Measurements from ENCODE around the gene LGR6.

DNA sequence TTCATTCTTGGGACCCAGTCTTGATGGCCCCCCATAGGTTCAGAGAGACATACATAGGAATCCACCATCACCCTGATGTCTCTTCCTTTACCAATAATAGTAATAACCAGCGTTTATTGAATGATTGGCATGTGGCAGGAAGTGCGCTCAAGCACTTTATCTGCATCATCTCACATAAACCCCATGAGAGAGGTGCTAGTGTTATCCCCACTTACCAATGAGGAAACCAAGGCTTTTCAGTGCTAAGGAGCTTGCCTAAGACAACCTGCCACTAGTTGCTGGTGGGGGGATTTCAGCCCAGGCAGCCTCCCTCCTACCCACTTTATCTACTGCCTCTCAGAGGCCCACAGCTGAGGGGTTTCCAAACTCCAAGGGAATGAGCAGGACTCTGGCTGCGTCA lies 7.7 kb downstream of the LGR6 start:
- TF ChIP-seq, protein P1, sequence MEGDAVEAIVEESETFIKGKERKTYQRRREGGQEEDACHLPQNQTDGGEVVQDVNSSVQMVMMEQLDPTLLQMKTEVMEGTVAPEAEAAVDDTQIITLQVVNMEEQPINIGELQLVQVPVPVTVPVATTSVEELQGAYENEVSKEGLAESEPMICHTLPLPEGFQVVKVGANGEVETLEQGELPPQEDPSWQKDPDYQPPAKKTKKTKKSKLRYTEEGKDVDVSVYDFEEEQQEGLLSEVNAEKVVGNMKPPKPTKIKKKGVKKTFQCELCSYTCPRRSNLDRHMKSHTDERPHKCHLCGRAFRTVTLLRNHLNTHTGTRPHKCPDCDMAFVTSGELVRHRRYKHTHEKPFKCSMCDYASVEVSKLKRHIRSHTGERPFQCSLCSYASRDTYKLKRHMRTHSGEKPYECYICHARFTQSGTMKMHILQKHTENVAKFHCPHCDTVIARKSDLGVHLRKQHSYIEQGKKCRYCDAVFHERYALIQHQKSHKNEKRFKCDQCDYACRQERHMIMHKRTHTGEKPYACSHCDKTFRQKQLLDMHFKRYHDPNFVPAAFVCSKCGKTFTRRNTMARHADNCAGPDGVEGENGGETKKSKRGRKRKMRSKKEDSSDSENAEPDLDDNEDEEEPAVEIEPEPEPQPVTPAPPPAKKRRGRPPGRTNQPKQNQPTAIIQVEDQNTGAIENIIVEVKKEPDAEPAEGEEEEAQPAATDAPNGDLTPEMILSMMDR (IDR thresholded peaks at IDR 0.05) = no peak
- TF ChIP-seq POLR2A (IDR thresholded peaks at IDR 0.05) = no peak
